GM23338 (cell line): ENCODE measurements around the gene PHACTR1. TPM values are rescaled to one million over a fixed set of nuclear protein-coding genes. Genes with fewer than 3 reads are reported as not detected.

Experiments used
- ATAC-seq: fragments of 200-7000 bp; cut with Tn5 transposase; 3 replicates; pipeline ENCODE4 v1.9.1; 2020
- DNase-seq: peaks from one replicate; pipeline ENCODE4 v3.0.0-alpha.2; 2015; ENCODE audit warnings: low spot score
- H2AFZ ChIP-seq: fragments of 200-600 bp; sonication (generic); 2 replicates; pipeline ENCODE4 v1.8.0; 2016; ENCODE audit warnings: antibody characterized with exemption, mild to moderate bottlenecking, moderate library complexity
- H3F3A ChIP-seq: fragments of 200-600 bp; sonication (generic); replicated peaks from 2 replicates; pipeline ENCODE4 v1.8.0; 2017; ENCODE audit warnings: antibody characterized with exemption, mixed run types, low read depth
- H3K27ac ChIP-seq: fragments of 200-600 bp; sonication (generic); 2 replicates; pipeline ENCODE4 v1.6.1; 2016; ENCODE audit warnings: low read depth
- H3K27me3 ChIP-seq: fragments of 200-600 bp; sonication (generic); 2 replicates; pipeline ENCODE4 v1.8.0; 2016; ENCODE audit warnings: mild to moderate bottlenecking, mixed run types, moderate library complexity; ENCODE audit not compliant: insufficient read depth
- H3K36me3 ChIP-seq: fragments of 200-600 bp; sonication (generic); 2 replicates; pipeline ENCODE4 v1.8.0; 2016; ENCODE audit warnings: mild to moderate bottlenecking; ENCODE audit not compliant: insufficient read depth
- H3K4me1 ChIP-seq: fragments of 200-600 bp; sonication (generic); 2 replicates; pipeline ENCODE4 v1.8.0; 2016; ENCODE audit warnings: mild to moderate bottlenecking, moderate library complexity; ENCODE audit not compliant: insufficient read depth
- H3K4me2 ChIP-seq: fragments of 200-600 bp; sonication (generic); 2 replicates; pipeline ENCODE4 v1.7.1; 2017; ENCODE audit warnings: mixed run types
- H3K4me3 ChIP-seq: fragments of 200-600 bp; sonication (generic); 2 replicates; pipeline ENCODE4 v1.6.1; 2016; ENCODE audit warnings: mixed run types
- H3K79me2 ChIP-seq: fragments of 200-600 bp; sonication (generic); replicated peaks from 2 replicates; pipeline ENCODE4 v1.8.0; 2017; ENCODE audit warnings: mild to moderate bottlenecking; ENCODE audit not compliant: insufficient read depth
- H3K9me2 ChIP-seq: fragments of 200-600 bp; sonication (generic); 2 replicates; pipeline ENCODE4 v1.8.0; 2017; ENCODE audit not compliant: insufficient read depth
- H4K20me1 ChIP-seq: fragments of 200-600 bp; sonication (generic); replicated peaks from 2 replicates; pipeline ENCODE4 v1.8.0; 2017; ENCODE audit warnings: mild to moderate bottlenecking; ENCODE audit not compliant: insufficient read depth
- H3K27ac Mint-ChIP-seq: 2 replicates; pipeline ENCODE4 v1.8.0; 2020; ENCODE audit warnings: inconsistent platforms, mild to moderate bottlenecking, moderate library complexity, mixed read lengths
- H3K27me3 Mint-ChIP-seq: 3 replicates; pipeline ENCODE4 v1.8.0; 2022; ENCODE audit warnings: low read depth, mild to moderate bottlenecking, moderate library complexity, mixed read lengths, inconsistent platforms; ENCODE audit not compliant: insufficient read depth, poor library complexity
- H3K36me3 Mint-ChIP-seq: 3 replicates; pipeline ENCODE4 v1.8.0; 2021; ENCODE audit warnings: low read depth, mild to moderate bottlenecking, inconsistent platforms, moderate library complexity, mixed read lengths
- H3K4me1 Mint-ChIP-seq: 3 replicates; pipeline ENCODE4 v1.8.0; 2020; ENCODE audit warnings: mild to moderate bottlenecking, inconsistent platforms, mixed read lengths
- H3K4me3 Mint-ChIP-seq: 3 replicates; pipeline ENCODE4 v1.8.0; 2021; ENCODE audit warnings: moderate library complexity, mild to moderate bottlenecking, inconsistent platforms, mixed read lengths
- H3K9me3 Mint-ChIP-seq: 3 replicates; pipeline ENCODE4 v1.8.0; 2020; ENCODE audit warnings: moderate library complexity, mild to moderate bottlenecking, inconsistent platforms, mixed read lengths
- CREB1 ChIP-seq: fragments of 250-450 bp; sonication (Bioruptor Pico); IDR thresholded peaks from 2 replicates; pipeline ENCODE4 v1.5.0; 2020; ENCODE audit warnings: low read depth, mild to moderate bottlenecking, moderate library complexity
- EZH2 ChIP-seq: fragments of 200-600 bp; sonication (generic); IDR thresholded peaks from one replicate; pipeline ENCODE4 v1.8.0; 2017; ENCODE audit warnings: antibody characterized with exemption, mild to moderate bottlenecking, low read depth; ENCODE audit not compliant: unreplicated experiment
- EZH2phosphoT487 ChIP-seq: fragments of 200-600 bp; sonication (generic); IDR thresholded peaks from one replicate; pipeline ENCODE4 v1.8.1; 2018; ENCODE audit warnings: antibody characterized with exemption; ENCODE audit not compliant: unreplicated experiment
- JUNB ChIP-seq: IDR thresholded peaks from one replicate; pipeline ENCODE4 v1.6.1; 2016; ENCODE audit warnings: antibody characterized with exemption; ENCODE audit not compliant: unreplicated experiment
- NANOG ChIP-seq: IDR thresholded peaks from 2 replicates; pipeline ENCODE4 v1.6.1; 2016; ENCODE audit warnings: antibody characterized with exemption, borderline replicate concordance
- POLR2AphosphoS5 ChIP-seq: IDR thresholded peaks from 2 replicates; pipeline ENCODE4 v1.6.1; 2016; ENCODE audit warnings: antibody characterized with exemption, low read depth
- STAT1 ChIP-seq: IDR thresholded peaks from one replicate; pipeline ENCODE4 v1.6.1; 2016; ENCODE audit warnings: antibody characterized with exemption; ENCODE audit not compliant: unreplicated experiment
- ZNF114 ChIP-seq: fragments of 250-450 bp; sonication (Bioruptor Pico); IDR thresholded peaks from 2 replicates; pipeline ENCODE4 v1.5.0; 2020; ENCODE audit warnings: mild to moderate bottlenecking, moderate library complexity
- ZNF331 ChIP-seq: fragments of 250-450 bp; sonication (Bioruptor Pico); IDR thresholded peaks from 2 replicates; pipeline ENCODE4 v1.5.0; 2020; ENCODE audit warnings: low read depth, mild to moderate bottlenecking, moderate library complexity
- polyA plus RNA-seq: library from polyadenylated mRNA; unstranded; fragments of >200 nt; fragmentation: Nextera tagmentation; extraction: Ambion mirVana; gene quantifications from 2 replicates; pipeline ENCODE4 v1.2.1, GENCODE V29; 2016
- total RNA-seq: library from RNA; depleted of rRNA; stranded (reverse); fragments of >200 nt; shearing (Covaris generic); gene quantifications from 2 replicates; pipeline ENCODE4 v1.2.3, GENCODE V29; 2014
- TF ChIP-seq, protein P1 (sequence below): IDR thresholded peaks from 2 replicates; pipeline ENCODE4 v1.6.1; 2016; ENCODE audit warnings: antibody characterized with exemption
- TF ChIP-seq, protein P2 (sequence below): IDR thresholded peaks from one replicate; pipeline ENCODE4 v1.6.1; 2018; ENCODE audit warnings: antibody characterized with exemption; ENCODE audit not compliant: unreplicated experiment
- TF ChIP-seq, protein P3 (sequence below): fragments of 250-450 bp; sonication (Bioruptor Pico); IDR thresholded peaks from 2 replicates; pipeline ENCODE4 v1.5.0; 2020; ENCODE audit warnings: mild to moderate bottlenecking, moderate library complexity
- TF ChIP-seq, protein P4 (sequence below), 2 experiments: fragments of 200-600 bp in 1 of 2; sonication (generic) in 1 of 2; conservative IDR thresholded peaks; 2 replicates each; pipeline versions ENCODE4 v1.5.1 to v1.6.1; 2016 to 2017; ENCODE audit warnings: antibody characterized with exemption in 2 of 2, low read depth in 2 of 2, mild to moderate bottlenecking in 2 of 2, moderate library complexity in 1 of 2

PHACTR1 gene
- total and polyA plus RNA-seq, 2 experiments from 2014 or later, result 5.9 to 19.3 TPM

DNA sequence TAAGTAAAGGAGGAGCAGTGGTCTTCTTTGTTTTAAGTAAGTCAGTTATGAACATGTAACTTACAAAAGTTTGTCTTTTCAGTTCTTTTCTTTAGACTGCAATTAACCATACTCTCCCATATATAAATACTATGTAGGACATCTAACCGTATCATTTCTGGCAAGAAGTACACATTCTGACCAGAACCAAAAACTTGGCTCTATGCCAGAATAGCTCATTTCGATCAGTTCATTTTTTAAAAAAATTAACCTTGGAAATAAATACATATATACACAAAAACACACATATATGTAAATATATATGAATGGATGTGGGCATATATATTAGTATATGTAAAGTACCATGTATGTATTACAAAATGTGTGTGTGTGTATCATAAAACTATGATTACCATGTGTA lies 145.0 kb downstream of the PHACTR1 start:
- no peak overlapping the region for H3K4me3 ChIP-seq

More for the DNA sequence above, 145.0 kb downstream of the PHACTR1 start:
- H3K79me2 ChIP-seq, result no peaks in the 10 kb centered on the region
- no peaks in the 10 kb centered on the region for H3K9me2 ChIP-seq
- H3K4me1 Mint-ChIP-seq, result peaks cover 14% of the 10 kb centered on the region
- no peaks in the 10 kb centered on the region for H4K20me1 ChIP-seq
- TF ChIP-seq STAT1 (no peak), EZH2phosphoT487 (no peak), CREB1 (no peak), EZH2 (no peak), NANOG (no peak), ZNF114 (CRISPR knock-in tag) (no peak), ZNF331 (CRISPR knock-in tag) (no peak), JUNB (no peak), POLR2AphosphoS5 (no peak)
- TF ChIP-seq, protein P1, sequence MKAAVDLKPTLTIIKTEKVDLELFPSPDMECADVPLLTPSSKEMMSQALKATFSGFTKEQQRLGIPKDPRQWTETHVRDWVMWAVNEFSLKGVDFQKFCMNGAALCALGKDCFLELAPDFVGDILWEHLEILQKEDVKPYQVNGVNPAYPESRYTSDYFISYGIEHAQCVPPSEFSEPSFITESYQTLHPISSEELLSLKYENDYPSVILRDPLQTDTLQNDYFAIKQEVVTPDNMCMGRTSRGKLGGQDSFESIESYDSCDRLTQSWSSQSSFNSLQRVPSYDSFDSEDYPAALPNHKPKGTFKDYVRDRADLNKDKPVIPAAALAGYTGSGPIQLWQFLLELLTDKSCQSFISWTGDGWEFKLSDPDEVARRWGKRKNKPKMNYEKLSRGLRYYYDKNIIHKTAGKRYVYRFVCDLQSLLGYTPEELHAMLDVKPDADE, result no peak
- TF ChIP-seq, protein P2, sequence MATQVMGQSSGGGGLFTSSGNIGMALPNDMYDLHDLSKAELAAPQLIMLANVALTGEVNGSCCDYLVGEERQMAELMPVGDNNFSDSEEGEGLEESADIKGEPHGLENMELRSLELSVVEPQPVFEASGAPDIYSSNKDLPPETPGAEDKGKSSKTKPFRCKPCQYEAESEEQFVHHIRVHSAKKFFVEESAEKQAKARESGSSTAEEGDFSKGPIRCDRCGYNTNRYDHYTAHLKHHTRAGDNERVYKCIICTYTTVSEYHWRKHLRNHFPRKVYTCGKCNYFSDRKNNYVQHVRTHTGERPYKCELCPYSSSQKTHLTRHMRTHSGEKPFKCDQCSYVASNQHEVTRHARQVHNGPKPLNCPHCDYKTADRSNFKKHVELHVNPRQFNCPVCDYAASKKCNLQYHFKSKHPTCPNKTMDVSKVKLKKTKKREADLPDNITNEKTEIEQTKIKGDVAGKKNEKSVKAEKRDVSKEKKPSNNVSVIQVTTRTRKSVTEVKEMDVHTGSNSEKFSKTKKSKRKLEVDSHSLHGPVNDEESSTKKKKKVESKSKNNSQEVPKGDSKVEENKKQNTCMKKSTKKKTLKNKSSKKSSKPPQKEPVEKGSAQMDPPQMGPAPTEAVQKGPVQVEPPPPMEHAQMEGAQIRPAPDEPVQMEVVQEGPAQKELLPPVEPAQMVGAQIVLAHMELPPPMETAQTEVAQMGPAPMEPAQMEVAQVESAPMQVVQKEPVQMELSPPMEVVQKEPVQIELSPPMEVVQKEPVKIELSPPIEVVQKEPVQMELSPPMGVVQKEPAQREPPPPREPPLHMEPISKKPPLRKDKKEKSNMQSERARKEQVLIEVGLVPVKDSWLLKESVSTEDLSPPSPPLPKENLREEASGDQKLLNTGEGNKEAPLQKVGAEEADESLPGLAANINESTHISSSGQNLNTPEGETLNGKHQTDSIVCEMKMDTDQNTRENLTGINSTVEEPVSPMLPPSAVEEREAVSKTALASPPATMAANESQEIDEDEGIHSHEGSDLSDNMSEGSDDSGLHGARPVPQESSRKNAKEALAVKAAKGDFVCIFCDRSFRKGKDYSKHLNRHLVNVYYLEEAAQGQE, result no peak
- TF ChIP-seq, protein P3, sequence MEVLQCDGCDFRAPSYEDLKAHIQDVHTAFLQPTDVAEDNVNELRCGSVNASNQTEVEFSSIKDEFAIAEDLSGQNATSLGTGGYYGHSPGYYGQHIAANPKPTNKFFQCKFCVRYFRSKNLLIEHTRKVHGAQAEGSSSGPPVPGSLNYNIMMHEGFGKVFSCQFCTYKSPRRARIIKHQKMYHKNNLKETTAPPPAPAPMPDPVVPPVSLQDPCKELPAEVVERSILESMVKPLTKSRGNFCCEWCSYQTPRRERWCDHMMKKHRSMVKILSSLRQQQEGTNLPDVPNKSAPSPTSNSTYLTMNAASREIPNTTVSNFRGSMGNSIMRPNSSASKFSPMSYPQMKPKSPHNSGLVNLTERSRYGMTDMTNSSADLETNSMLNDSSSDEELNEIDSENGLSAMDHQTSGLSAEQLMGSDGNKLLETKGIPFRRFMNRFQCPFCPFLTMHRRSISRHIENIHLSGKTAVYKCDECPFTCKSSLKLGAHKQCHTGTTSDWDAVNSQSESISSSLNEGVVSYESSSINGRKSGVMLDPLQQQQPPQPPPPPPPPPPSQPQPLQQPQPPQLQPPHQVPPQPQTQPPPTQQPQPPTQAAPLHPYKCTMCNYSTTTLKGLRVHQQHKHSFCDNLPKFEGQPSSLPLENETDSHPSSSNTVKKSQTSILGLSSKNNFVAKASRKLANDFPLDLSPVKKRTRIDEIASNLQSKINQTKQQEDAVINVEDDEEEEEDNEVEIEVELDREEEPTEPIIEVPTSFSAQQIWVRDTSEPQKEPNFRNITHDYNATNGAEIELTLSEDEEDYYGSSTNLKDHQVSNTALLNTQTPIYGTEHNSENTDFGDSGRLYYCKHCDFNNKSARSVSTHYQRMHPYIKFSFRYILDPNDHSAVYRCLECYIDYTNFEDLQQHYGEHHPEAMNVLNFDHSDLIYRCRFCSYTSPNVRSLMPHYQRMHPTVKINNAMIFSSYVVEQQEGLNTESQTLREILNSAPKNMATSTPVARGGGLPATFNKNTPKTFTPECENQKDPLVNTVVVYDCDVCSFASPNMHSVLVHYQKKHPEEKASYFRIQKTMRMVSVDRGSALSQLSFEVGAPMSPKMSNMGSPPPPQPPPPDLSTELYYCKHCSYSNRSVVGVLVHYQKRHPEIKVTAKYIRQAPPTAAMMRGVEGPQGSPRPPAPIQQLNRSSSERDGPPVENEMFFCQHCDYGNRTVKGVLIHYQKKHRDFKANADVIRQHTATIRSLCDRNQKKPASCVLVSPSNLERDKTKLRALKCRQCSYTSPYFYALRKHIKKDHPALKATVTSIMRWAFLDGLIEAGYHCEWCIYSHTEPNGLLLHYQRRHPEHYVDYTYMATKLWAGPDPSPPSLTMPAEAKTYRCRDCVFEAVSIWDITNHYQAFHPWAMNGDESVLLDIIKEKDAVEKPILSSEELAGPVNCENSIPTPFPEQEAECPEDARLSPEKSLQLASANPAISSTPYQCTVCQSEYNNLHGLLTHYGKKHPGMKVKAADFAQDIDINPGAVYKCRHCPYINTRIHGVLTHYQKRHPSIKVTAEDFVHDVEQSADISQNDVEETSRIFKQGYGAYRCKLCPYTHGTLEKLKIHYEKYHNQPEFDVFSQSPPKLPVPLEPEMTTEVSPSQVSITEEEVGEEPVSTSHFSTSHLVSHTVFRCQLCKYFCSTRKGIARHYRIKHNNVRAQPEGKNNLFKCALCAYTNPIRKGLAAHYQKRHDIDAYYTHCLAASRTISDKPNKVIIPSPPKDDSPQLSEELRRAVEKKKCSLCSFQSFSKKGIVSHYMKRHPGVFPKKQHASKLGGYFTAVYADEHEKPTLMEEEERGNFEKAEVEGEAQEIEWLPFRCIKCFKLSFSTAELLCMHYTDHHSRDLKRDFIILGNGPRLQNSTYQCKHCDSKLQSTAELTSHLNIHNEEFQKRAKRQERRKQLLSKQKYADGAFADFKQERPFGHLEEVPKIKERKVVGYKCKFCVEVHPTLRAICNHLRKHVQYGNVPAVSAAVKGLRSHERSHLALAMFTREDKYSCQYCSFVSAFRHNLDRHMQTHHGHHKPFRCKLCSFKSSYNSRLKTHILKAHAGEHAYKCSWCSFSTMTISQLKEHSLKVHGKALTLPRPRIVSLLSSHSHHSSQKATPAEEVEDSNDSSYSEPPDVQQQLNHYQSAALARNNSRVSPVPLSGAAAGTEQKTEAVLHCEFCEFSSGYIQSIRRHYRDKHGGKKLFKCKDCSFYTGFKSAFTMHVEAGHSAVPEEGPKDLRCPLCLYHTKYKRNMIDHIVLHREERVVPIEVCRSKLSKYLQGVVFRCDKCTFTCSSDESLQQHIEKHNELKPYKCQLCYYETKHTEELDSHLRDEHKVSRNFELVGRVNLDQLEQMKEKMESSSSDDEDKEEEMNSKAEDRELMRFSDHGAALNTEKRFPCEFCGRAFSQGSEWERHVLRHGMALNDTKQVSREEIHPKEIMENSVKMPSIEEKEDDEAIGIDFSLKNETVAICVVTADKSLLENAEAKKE (CRISPR knock-in tag), result no peak
- TF ChIP-seq, protein P4, sequence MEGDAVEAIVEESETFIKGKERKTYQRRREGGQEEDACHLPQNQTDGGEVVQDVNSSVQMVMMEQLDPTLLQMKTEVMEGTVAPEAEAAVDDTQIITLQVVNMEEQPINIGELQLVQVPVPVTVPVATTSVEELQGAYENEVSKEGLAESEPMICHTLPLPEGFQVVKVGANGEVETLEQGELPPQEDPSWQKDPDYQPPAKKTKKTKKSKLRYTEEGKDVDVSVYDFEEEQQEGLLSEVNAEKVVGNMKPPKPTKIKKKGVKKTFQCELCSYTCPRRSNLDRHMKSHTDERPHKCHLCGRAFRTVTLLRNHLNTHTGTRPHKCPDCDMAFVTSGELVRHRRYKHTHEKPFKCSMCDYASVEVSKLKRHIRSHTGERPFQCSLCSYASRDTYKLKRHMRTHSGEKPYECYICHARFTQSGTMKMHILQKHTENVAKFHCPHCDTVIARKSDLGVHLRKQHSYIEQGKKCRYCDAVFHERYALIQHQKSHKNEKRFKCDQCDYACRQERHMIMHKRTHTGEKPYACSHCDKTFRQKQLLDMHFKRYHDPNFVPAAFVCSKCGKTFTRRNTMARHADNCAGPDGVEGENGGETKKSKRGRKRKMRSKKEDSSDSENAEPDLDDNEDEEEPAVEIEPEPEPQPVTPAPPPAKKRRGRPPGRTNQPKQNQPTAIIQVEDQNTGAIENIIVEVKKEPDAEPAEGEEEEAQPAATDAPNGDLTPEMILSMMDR (conservative IDR thresholded peaks at IDR 0.05; ENCODE audit: low read depth in 2 of 2), result no peak
- H3F3A ChIP-seq, result no peaks in the 10 kb centered on the region
- H3K4me3 Mint-ChIP-seq, result no peak overlapping the region
- no peaks in the 10 kb centered on the region for H3K9me3 Mint-ChIP-seq
- peaks cover 2% of the 10 kb centered on the region for H3K27me3 Mint-ChIP-seq
- H3K36me3 Mint-ChIP-seq, result 0 out of 3 replicates have a peak, but pooled peaks cover under 1% of the 10 kb centered on the region
- no peak overlapping the region for H3K27ac Mint-ChIP-seq
- no peak for DNase-seq
- no peaks in the 10 kb centered on the region for H3K36me3 ChIP-seq
- H3K4me2 ChIP-seq, result no peak overlapping the region
- no peaks in the 10 kb centered on the region for H3K27me3 ChIP-seq
- H3K27ac ChIP-seq, result no peak overlapping the region
- H3K4me1 ChIP-seq, result peaks cover 16% of the 10 kb centered on the region
- no peak overlapping the region for H2AFZ ChIP-seq
- ATAC-seq, result no peak
